K562 (cell line): ENCODE data around the gene UQCC2. TPM values are rescaled to one million over a fixed set of nuclear protein-coding genes. Genes with fewer than 3 reads are reported as not detected.

Source experiments
- ATAC-seq: fragments of 200-7000 bp; cut with Tn5 transposase; 3 replicates; pipeline ENCODE4 v1.9.1; 2020; ENCODE audit warnings: moderate library complexity
- BruUV-seq: library from RNA; stranded (reverse); fragments of 400-500 nt; replicated peaks from 2 replicates; lab custom pipeline; 2021; lab: Mats Ljungman, UMichigan
- CTCF ChIA-PET: fragments of 300-600 bp; formaldehyde crosslinking; extraction: SDS; loops from one replicate; lab custom pipeline; 2021; ENCODE audit warnings: low intra/inter-chr PET ratio; lab: Yijun Ruan, JAX
- POLR2A ChIA-PET: fragments of 300-600, 350-650 bp; sonication (Branson Sonifier 250); formaldehyde crosslinking; extraction: SDS; loops from one replicate; lab custom pipeline; 2021; ENCODE audit warnings: antibody characterized with exemption, inconsistent platforms; lab: Yijun Ruan, JAX
- DNase-seq, 4 experiments: peaks; one replicate each; pipeline versions ENCODE4 v3.0.0 to v3.0.0-alpha.2; 2011 to 2018; ENCODE audit warnings: low spot score in 3 of 4, mixed read lengths in 3 of 4; ENCODE audit errors: extremely low read depth in 1 of 4
- FAIRE-seq: peaks from 2 replicates; lab custom pipeline; 2011; peaks lifted over from hg19 to GRCh38; lab: Jason Lieb, UNC
- H2AFZ ChIP-seq: 2 replicates; pipeline ENCODE4 v1.6.0; 2011; ENCODE audit warnings: low read depth, low read length, control low read depth, inconsistent platforms
- H3K27ac ChIP-seq: fragments of 200-600 bp; 3 replicates; pipeline ENCODE4 v1.8.0; 2011; ENCODE audit warnings: low read depth, mild to moderate bottlenecking, control low read depth, inconsistent platforms, low read length, moderate library complexity, mixed read lengths; ENCODE audit errors: extremely low read depth
- H3K27me3 ChIP-seq, 2 experiments: fragments of 300-600 bp in 1 of 2; 2 replicates in 1 of 2; 3 replicates in 1 of 2; pipeline versions ENCODE4 v1.6.0 to v1.8.0; 2011; ENCODE audit warnings: inconsistent platforms in 2 of 2, low read length in 2 of 2, mild to moderate bottlenecking in 1 of 2, mixed read lengths in 1 of 2, moderate library complexity in 1 of 2; ENCODE audit not compliant: control insufficient read depth in 2 of 2, insufficient read depth in 2 of 2
- H3K36me3 ChIP-seq: fragments of 300-600 bp; 3 replicates; pipeline ENCODE4 v1.8.0; 2011; ENCODE audit warnings: mild to moderate bottlenecking, low read length, inconsistent platforms; ENCODE audit not compliant: control insufficient read depth, insufficient read depth
- H3K4me1 ChIP-seq, 2 experiments: fragments of 200-600 bp in 1 of 2; replicated peaks in 1 of 2; 2 replicates in 1 of 2; 3 replicates in 1 of 2; pipeline versions ENCODE4 v1.5.1 to v1.8.0; 2011; ENCODE audit warnings: inconsistent platforms in 2 of 2, low read length in 2 of 2, mild to moderate bottlenecking in 1 of 2, mixed read lengths in 1 of 2, moderate library complexity in 1 of 2; ENCODE audit not compliant: control insufficient read depth in 2 of 2, insufficient read depth in 2 of 2
- H3K4me2 ChIP-seq: 2 replicates; pipeline ENCODE4 v1.6.1; 2011; ENCODE audit warnings: low read length, control low read depth, inconsistent platforms, mixed read lengths; ENCODE audit not compliant: insufficient read depth
- H3K4me3 ChIP-seq: fragments of 200-600 bp; sonication (generic), shearing (Covaris generic); 2 replicates; pipeline ENCODE4 v1.5.1; 2016; ENCODE audit warnings: control low read depth, inconsistent platforms
- H3K79me2 ChIP-seq: fragments of 200-600 bp; 3 replicates; pipeline ENCODE4 v1.8.0; 2011; ENCODE audit warnings: low read length, inconsistent platforms; ENCODE audit not compliant: control insufficient read depth, insufficient read depth
- H3K9ac ChIP-seq, 2 experiments: 2 replicates each; pipeline versions ENCODE4 v1.6.0 to v1.6.1; 2011; ENCODE audit warnings: low read depth in 2 of 2, low read length in 2 of 2, control low read depth in 1 of 2, inconsistent platforms in 1 of 2, mild to moderate bottlenecking in 1 of 2, mixed read lengths in 1 of 2; ENCODE audit not compliant: insufficient read depth in 1 of 2
- H3K9me1 ChIP-seq: one replicate; pipeline ENCODE4 v1.6.0; 2011; ENCODE audit warnings: inconsistent platforms, mild to moderate bottlenecking, low read length, moderate library complexity; ENCODE audit not compliant: control insufficient read depth, insufficient read depth
- H3K9me3 ChIP-seq: replicated peaks from 2 replicates; pipeline ENCODE4 v1.5.1; 2011; ENCODE audit warnings: low read depth, low read length, inconsistent platforms; ENCODE audit not compliant: control insufficient read depth, insufficient read depth
- H4K20me1 ChIP-seq: replicated peaks from 2 replicates; pipeline ENCODE4 v1.6.1; 2011; ENCODE audit warnings: low read length, inconsistent platforms, mixed read lengths; ENCODE audit not compliant: control insufficient read depth, insufficient read depth
- CREBBP ChIP-seq: IDR thresholded peaks from one replicate; pipeline ENCODE4 v1.6.1; 2012; ENCODE audit warnings: low read depth, mild to moderate bottlenecking, control low read depth, inconsistent platforms, low read length
- ESRRA ChIP-seq: fragments of 450-650 bp; IDR thresholded peaks from 2 replicates; pipeline ENCODE4 v1.6.1; 2014; ENCODE audit warnings: low read depth, mild to moderate bottlenecking, moderate library complexity, borderline replicate concordance
- FOXJ2 ChIP-seq: fragments of 200-800 bp; sonication (Bioruptor generic); IDR thresholded peaks from 2 replicates; pipeline ENCODE4 v1.6.1; 2016; ENCODE audit warnings: missing genetic modification characterization, missing compliant biosample characterization
- GTF2F1 ChIP-seq: IDR thresholded peaks from 2 replicates; pipeline ENCODE4 v1.6.1; 2011; ENCODE audit warnings: low read depth, low read length, improper control_type of control experiment
- HDAC2 ChIP-seq: fragments of 450-650 bp; IDR thresholded peaks from 2 replicates; pipeline ENCODE4 v1.6.1; 2016; ENCODE audit warnings: mild to moderate bottlenecking
- NEUROD1 ChIP-seq: fragments of 150-350 bp; IDR thresholded peaks from 2 replicates; pipeline ENCODE4 v1.6.1; 2014; ENCODE audit warnings: borderline replicate concordance, low read length, low read depth; ENCODE audit not compliant: partially characterized antibody
- NR2F6 ChIP-seq: fragments of 450-650 bp; formaldehyde crosslinking; IDR thresholded peaks from 2 replicates; pipeline ENCODE4 v1.4.0; 2020; ENCODE audit warnings: mild to moderate bottlenecking
- TCF15 ChIP-seq: fragments of 250-450 bp; sonication (Bioruptor Pico); IDR thresholded peaks from 2 replicates; pipeline ENCODE4 v1.8.0; 2022; ENCODE audit warnings: moderate library complexity, mild to moderate bottlenecking, inconsistent platforms
- ZNF551 ChIP-seq: fragments of 250-450 bp; sonication (Bioruptor Pico); IDR thresholded peaks from 2 replicates; pipeline ENCODE4 v1.5.0; 2021; ENCODE audit warnings: mild to moderate bottlenecking, moderate library complexity
- ZNF79 ChIP-seq: fragments of 250-450 bp; sonication (Bioruptor Pico); IDR thresholded peaks from 2 replicates; pipeline ENCODE4 v1.4.0; 2020; ENCODE audit warnings: low read depth, mild to moderate bottlenecking, moderate library complexity
- WGBS: fragments of 100-300 bp; shearing (Covaris generic); methylation state at CpG from one replicate; pipeline ENCODE4 v1.1.6; 2016; ENCODE audit warnings: low coverage, mixed read lengths; ENCODE audit not compliant: insufficient coverage; ENCODE audit errors: missing lambda C conversion rate; 5-methylcytosine and 5-hydroxymethylcytosine counted together
- in situ Hi-C: fragments of 300-500 bp; cut with MboI; formaldehyde crosslinking; loops from 4 replicates; pipeline ENCODE4 v1.15.0; 2018; ENCODE audit warnings: inconsistent platforms, mixed read lengths
- intact Hi-C: fragments of 100-400 bp; cut with micrococcal nuclease; formaldehyde crosslinking; loops from 2 replicates; pipeline ENCODE4 v1.14.2; 2022
- polyA plus RNA-seq, 8 experiments: library from polyadenylated mRNA; depleted of rRNA in 4 of 8; stranded (reverse) in 5 of 8; unstranded in 3 of 8; fragments of >200 nt; fragmentation: Nextera tagmentation in 2 of 8; fragmentation: Illumina TruSeq in 1 of 8; extraction: Ambion mirVana in 2 of 8; extraction: Trizol in 1 of 8; gene quantifications; 2 replicates each; pipeline versions ENCODE4 v1.2.1 to v1.2.3, GENCODE V29; 2011 to 2014; ENCODE audit warnings: inconsistent platforms in 1 of 8, missing spikeins in 1 of 8
- total RNA-seq, 7 experiments: library from RNA; depleted of rRNA in 6 of 7; stranded (reverse); fragments of >200 nt in 6 of 7; fragmentation: Illumina TruSeq in 2 of 7; extraction: Trizol in 2 of 7; gene quantifications; 2 replicates each; pipeline versions ENCODE4 v1.2.1 to v1.2.3, GENCODE V29; 2011 to 2021; ENCODE audit warnings: low replicate concordance in 1 of 7
- TF ChIP-seq, protein P1 (sequence below): fragments of 450-650 bp; formaldehyde crosslinking; IDR thresholded peaks from 2 replicates; pipeline ENCODE4 v1.4.0; 2020; ENCODE audit warnings: mild to moderate bottlenecking, moderate library complexity
- TF ChIP-seq, protein P2 (sequence below): fragments of 450-650 bp; IDR thresholded peaks from 2 replicates; pipeline ENCODE4 v1.7.1; 2018; ENCODE audit warnings: mild to moderate bottlenecking, low read depth; ENCODE audit not compliant: partially characterized antibody

The UQCC2 gene
- total and polyA plus RNA-seq, 9 of the 15 experiments (the other 6 are each of a cell fraction or from before 2014, with no cell fraction given), result 58.5 to 927 (median 158) TPM

- intact Hi-C loops, result no loop called here
- no peaks in the 10 kb centered on the region for H3K79me2 ChIP-seq
- no peaks in the 10 kb centered on the region for H3K27me3 ChIP-seq
- CTCF ChIA-PET, result no interaction called here
- H3K4me2 ChIP-seq, result no peak overlapping the region
- H4K20me1 ChIP-seq, result no peaks in the 10 kb centered on the region; the same call in 1 of the 2 replicates
- no peak overlapping the region for H3K27ac ChIP-seq
- no peaks in the 10 kb centered on the region for H3K9me3 ChIP-seq
- no peak overlapping the region for H3K4me3 ChIP-seq
- FAIRE-seq (no peak), DNase-seq (no peak)
- peaks cover 68% of the 10 kb centered on the region for H3K36me3 ChIP-seq
- 84% methylated on average over 13 of the region's 17 CpGs for WGBS
- no peak for TF ChIP-seq HDAC2
- no peak for TF ChIP-seq NR2F6 (CRISPR knock-in tag)
- TF ChIP-seq ZNF551, result no peak
- no peak for TF ChIP-seq ZNF79 (CRISPR knock-in tag)
- TF ChIP-seq CREBBP, result no peak
- TF ChIP-seq TCF15 (CRISPR knock-in tag), result no peak
- TF ChIP-seq, protein P1, sequence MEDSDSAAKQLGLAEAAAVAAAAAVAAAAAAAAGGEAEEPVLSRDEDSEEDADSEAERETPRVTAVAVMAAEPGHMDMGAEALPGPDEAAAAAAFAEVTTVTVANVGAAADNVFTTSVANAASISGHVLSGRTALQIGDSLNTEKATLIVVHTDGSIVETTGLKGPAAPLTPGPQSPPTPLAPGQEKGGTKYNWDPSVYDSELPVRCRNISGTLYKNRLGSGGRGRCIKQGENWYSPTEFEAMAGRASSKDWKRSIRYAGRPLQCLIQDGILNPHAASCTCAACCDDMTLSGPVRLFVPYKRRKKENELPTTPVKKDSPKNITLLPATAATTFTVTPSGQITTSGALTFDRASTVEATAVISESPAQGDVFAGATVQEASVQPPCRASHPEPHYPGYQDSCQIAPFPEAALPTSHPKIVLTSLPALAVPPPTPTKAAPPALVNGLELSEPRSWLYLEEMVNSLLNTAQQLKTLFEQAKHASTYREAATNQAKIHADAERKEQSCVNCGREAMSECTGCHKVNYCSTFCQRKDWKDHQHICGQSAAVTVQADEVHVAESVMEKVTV (CRISPR knock-in tag), result no peak
- no peak for TF ChIP-seq FOXJ2 (tag)
- no peak for TF ChIP-seq GTF2F1
- TF ChIP-seq, protein P2, sequence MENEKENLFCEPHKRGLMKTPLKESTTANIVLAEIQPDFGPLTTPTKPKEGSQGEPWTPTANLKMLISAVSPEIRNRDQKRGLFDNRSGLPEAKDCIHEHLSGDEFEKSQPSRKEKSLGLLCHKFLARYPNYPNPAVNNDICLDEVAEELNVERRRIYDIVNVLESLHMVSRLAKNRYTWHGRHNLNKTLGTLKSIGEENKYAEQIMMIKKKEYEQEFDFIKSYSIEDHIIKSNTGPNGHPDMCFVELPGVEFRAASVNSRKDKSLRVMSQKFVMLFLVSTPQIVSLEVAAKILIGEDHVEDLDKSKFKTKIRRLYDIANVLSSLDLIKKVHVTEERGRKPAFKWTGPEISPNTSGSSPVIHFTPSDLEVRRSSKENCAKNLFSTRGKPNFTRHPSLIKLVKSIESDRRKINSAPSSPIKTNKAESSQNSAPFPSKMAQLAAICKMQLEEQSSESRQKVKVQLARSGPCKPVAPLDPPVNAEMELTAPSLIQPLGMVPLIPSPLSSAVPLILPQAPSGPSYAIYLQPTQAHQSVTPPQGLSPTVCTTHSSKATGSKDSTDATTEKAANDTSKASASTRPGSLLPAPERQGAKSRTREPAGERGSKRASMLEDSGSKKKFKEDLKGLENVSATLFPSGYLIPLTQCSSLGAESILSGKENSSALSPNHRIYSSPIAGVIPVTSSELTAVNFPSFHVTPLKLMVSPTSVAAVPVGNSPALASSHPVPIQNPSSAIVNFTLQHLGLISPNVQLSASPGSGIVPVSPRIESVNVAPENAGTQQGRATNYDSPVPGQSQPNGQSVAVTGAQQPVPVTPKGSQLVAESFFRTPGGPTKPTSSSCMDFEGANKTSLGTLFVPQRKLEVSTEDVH, result no peak
- TF ChIP-seq ESRRA, result no peak
- TF ChIP-seq NEUROD1, result no peak
- TF ChIP-seq, all 486 proteins: peak for 0
- Histone ChIP-seq H2AFZ (no peak overlapping the region), H3K9me1 (no peaks in the 10 kb centered on the region), H3K4me1 (peaks cover 0 to 15% of the 10 kb centered on the region in 2 experiments; a peak in 3 of 5 replicates), H3K9ac (0 out of 4 replicates have a peak overlapping the region, but pooled peaks of 1 of the 2 experiments have one; percentile 14)
- in situ Hi-C loops, result no loop called here
- POLR2A ChIA-PET, result interaction anchor here (1.0 kb wide), 1 partner anchor 10 kb away, joined by 3 read pairs; no protein-coding TSS in a partner anchor
- no TSS peak for BruUV-seq
- no peak for ATAC-seq
These were observed 46.9 kb downstream of the UQCC2 start for GRCh38 chr6:33664506-33665057.
